NK-92 (cell line): ENCODE data around the gene RFX8.
"Not testable (repeated sequence)": the region's sequence is repeated elsewhere in the genome, so short reads cannot be mapped to it uniquely, and the experiment has no call there.

Source experiments
- DNase-seq: peaks from one replicate; lab custom pipeline; 2025; ENCODE audit not compliant: unreplicated experiment; lab: John Stamatoyannopoulos, UW

The RFX8 gene

DNA sequence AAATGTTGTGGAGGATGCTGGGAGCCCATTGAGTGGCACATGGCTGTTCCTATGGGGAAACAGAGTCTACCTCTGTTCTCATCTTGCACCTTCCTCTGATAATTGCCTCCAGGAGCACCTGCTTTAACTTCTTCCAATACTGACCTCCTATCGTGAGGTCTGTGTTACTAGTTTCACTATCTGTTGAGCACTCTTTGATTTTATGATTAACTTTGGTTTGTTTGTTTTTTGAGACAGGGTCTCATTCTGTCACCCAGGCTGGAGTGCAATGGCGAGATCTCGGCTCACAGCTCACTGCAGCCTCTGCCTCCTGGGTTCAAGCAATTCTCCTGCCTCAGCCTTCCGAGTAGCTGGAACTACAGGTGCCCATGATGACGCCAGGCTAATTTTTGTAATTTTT, 12.1 kb upstream of the RFX8 start:
- no peak for DNase-seq

DNA sequence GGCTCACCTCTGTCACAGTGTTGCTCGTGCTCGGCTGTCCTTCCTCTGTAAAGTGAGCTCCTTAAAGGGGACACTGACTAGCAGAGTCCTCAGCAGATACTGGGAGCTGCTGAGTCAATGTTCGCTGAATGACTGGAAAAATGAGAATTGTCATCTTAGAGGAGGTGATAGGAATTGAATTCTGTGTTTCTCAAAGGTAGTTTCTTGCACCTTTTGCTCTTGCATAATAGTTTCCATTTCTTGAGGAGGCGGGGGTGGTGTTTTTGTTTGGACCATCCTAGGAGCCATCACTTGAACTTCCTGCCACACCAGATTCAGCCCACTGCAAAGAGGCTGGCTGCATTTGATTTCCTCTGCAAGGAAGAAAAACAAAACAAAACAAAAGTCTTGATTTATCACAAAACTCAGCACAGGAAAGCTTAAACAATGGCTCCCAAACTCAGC, 11.4 kb upstream of the RFX8 start:
- DNase-seq = no peak

DNA sequence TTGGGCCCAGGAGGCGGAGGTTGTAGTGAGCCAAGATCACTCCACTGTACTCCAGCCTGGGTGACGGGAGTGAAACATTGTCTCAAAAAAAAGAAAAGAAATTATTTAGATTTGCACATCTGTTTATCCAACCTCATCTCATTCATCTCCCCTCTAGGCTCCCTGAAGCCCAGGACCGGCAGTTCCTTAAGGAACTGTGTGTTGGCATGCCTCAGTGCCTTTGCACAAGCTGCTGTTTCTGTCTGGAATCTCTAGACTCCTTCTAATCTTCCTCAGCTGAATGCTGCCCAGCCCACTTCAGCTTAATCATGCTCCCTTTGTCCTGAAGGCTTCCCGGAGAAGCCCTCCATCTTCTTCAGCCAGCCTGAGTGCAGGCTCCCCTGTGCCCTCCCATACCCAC, 10.9 kb upstream of the RFX8 start:
- DNase-seq = no peak

DNA sequence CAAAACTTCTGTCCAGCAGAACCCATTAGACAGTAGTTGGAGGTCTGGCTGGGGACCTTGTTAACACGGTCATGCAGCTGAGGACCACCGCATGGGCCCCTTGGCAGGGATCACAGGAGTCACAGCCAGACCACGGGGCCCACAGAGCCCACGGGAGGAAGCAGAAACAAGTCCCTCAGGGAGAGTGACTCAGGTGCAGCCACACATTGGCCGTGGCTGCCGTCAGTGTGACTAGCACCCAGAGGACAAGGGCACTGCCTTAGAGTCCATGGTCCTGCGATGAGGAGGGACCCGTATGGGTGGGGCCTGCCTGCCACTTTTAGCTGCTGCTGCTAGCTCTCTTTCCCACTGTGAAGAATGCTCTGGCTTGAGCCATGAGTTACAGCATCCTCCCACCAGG, 5.9 kb upstream of the RFX8 start:
- no peak for DNase-seq

DNA sequence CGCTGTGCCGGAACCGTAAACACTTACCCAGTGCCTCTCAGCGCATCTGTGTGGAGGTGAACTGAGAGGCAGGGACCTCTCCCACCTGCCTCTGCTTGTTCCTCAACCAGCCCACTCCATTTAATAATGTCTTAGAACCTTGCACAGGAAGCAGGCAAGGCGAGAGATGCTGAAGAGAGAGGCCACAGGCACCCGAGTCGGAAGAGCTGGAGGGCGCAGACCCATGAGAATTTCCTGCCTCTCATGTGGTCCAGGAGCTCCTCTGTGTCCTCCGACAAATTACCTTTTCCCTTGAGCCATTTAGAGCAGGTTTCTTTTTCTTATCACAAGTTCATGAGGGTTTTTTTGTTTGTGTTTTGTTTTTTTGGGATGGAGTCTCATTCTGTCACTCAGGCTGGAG, 4.9 kb upstream of the RFX8 start:
- DNase-seq = no peak

DNA sequence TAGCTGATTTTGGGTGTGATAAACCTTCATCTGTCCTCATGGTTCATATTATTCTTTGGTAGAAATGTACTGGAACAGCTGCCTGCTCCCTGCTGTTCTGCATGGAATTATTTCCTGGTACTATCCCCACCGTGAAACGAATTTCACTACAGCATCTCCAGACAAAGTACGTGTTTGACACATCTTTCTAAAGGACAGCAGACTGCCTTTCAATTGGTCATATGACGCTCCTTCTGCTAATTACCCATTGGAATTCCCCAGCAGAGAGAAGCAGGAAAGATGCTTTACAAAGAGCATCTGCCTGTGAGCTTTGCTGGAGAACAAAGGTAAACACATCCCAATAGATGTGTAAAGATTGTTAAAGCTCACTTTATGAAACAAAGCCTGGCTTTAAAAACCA, 4.4 kb upstream of the RFX8 start:
- DNase-seq = no peak

DNA sequence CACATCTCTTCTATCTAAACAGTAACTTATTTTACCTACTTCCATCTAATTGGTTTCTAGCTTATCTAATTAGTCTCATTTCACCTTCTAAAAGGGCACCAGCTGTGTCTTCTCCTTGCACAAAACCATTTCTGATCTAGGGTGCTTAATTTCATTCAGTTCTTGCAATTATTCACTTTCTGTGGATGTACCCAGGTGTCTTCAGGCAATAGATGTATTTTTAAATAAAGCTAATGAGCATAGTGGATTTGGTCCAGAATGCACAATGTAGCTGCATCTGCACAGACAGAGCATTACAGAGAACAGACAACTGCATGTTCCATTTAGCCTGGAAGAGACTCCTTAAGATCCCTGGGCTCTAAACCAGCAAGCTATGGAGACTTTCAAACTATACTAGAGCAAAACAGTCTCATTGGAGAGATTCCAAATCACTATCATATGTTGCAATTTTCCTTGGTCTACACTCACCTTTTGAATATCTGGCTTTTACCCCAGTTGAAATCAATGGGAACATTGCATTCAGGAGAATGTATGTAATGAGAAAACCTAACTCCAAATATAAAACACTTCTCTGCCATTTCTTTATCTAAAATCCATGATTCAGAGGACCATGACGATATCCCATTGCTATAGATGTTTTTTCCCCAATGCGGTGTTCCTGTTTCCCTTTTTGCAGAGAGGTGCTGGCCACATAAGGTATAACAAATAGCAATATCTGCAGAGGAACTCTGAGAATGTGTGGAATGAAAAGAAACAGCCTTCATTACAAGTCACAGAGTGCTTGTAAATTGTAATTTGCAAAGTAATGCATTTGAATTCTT, 3.5 kb upstream of the RFX8 start:
- DNase-seq = no peak

DNA sequence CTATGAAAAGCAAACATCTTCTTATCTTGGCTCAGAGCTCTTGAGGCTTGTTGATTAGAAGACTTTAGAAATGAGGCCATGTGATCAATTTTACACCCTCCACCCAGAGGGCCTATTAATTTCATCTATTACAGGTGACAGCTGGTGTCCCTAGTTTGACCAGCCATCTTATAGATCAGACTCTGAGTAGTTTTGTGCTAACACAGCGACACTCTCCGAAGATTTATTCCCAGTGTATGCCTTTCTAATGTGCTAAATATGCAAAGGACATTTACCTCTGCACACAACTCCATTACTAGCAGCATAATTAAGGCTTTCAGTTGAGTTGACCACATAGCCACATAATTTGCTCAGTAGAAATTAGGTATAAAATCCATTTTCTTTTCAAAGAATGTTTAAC, 2.6 kb upstream of the RFX8 start:
- DNase-seq = no peak

DNA sequence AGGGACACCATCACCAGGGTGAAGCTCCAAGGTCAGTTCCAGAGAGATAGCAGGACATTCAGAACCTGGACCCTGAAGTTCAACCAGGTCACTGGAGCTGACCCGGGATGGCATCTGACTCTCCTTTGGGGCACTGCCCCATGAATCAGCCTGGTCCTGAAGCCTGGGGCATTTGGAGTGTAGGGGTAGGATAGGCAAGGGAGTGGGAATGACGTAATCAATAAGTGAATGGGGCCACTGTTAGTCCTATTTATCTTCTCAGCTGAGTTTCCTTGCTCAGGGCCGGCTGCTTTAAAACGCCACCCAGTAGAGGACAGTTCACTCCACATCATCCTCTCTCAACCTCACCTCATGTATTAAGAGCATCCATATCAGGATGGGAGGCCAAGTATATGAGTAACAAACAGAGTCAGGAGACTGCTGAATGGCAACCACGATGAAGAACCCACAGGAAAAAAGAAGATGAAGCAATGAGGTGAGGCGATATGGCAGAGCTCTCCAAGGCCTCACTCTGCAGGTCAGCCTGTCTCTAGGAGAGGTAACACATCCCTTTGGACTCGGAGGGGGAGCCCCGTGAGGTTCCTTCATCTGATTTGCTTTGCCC, 1.8 kb upstream of the RFX8 start:
- DNase-seq = no peak

- no peak for DNase-seq
These were observed 806 bp downstream of the RFX8 start for GRCh38 chr2:101473911-101474701.

DNA sequence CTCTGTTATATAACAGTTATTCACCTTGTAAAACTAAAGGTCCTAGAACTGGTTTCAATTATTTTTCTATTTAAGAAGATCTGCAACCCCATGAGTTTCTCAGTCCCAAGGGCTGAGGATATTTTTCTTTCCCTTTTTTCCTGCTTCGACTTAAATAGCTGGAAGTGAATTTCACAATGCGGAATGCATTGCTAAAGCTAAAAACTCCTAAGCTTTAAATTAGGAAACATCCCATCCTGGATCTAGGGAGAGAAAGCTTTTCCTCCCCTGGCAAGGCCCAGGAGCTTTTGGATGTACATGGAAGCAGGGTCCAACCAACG, 1.4 kb downstream of the RFX8 start:
- DNase-seq = no peak

DNA sequence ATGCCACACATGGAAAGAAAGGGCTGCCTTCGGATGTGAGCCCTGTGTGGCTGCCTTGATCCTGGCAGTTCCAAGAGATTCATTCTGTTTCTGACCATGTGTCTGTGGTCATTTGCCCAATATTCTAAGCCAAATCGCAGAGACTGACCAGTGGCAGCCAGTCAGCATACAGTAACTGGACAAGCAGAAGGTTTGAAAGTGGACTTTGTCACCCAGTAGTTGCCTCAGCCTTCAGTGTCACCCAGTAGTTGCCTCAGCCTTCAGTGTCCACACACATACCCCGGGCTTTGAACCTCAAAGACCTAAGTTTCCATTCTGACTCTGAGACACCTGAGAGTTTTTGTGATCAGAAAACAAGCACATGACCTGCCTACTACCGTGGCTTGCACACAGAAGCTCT, 5.0 kb downstream of the RFX8 start:
- DNase-seq = no peak

- no peak for DNase-seq
These were observed 7.6 kb downstream of the RFX8 start for GRCh38 chr2:101467306-101467705.

DNA sequence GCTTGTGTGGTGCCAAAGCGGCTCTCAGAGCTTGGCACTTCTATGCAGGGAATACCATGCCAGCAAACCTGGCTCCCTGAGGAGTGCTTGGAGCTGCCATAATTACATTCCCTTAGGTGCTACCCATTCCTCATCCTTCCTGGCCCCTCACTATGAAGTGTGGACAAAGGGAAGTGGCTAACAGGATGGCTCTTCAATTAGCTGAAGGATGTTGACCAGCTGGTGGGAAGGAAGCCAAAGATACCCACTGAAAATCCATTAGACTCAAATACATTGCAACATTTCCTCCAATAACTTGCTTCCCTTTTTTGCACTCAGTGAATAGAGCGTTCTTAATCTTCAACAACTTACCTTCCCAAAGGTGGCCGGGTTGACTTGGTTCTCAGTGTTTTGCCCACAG, 8.5 kb downstream of the RFX8 start:
- no peak for DNase-seq

DNA sequence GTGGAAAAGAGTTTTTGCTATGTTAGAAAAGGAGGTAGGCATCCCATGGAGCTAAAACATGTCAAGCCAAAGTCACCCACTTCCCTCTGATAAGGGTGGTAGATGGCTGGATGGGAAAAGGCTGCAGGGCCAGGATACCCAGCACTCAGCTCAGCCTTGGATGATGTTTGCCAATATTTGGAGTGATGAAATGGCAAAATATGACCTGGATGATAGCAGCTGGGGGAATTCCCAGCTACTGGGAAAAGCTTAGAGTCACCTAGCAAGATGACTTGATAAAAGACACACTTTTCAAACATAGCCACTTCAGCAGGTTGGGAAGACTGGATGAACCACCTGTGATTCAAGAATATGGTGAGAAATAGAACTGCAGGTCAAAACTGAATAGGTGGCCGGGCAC, 10.1 kb downstream of the RFX8 start:
- no peak for DNase-seq

DNA sequence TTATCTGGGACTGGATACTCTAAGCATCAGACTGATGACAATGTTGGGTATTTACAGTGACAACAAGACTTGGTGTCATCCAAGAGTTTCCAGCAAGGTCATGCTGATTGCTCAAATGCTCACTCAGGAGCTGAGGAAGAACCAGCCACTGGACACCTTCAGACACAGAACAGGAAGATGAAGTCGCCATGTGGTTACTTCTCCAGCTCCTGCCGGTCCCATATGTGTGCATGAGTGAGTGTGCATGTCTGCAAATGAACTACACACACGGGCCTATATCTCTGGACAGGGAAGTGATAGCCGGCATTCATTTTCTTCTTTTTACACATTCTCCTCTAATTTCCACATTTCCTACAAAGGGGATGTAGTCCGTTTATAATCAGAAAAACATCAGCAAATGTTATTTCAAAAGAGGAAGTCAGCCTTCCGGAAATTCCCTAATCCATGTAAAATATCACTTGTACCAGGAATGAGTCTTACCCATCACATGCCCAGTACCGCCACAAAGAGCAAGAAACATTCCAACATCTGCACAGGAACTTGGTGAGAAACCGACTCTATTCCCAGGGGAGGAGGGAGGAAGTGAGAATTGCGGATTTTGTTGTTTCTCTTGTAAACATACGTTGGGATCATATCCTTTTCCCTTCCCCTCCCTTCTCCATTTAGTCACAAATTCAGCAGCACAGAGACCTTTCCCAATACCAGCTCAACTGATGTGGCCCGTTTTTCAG, 10.8 kb downstream of the RFX8 start:
- no peak for DNase-seq

DNA sequence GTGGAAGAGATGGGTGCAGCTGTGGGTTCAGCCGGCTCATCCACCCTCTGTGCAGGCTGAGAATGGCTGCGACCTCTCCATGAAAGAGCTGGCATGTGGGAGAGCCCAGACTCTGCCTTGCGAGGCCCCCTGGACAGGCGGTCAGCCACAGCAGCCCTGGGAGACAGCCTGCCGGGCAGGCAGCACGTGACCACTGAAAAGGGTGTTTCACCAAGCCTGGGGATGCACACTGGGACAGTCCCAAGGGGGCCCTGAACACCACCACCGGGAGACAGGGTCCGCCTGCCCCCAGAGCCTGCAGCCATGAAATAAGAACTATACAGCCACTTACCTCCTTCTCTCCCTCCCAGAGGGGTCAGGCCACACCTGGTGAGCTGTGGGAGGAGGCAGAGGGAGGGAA, 11.5 kb downstream of the RFX8 start:
- DNase-seq = no peak

DNA sequence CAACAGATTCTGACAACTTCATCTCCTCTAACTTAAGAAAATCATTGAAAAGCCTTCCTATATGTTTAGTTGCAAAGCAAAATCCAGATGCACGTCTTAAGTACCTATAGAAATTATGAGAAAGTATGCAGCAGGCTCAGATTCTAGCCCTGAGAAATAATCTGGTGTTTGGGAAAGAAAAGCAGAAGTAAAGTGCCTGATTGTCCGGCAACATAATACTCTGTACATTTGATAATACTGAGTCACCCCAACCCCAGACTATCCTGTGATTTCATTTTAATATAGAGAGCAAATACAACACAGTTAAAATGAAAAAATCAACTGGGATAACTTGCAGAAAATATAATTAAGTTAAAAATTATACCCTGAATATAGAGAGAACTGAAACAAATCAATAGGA, 13.5 kb downstream of the RFX8 start:
- no peak for DNase-seq

- DNase-seq = not testable (repeated sequence)
These were observed 20.5 kb downstream of the RFX8 start for GRCh38 chr2:101454408-101454807.

DNA sequence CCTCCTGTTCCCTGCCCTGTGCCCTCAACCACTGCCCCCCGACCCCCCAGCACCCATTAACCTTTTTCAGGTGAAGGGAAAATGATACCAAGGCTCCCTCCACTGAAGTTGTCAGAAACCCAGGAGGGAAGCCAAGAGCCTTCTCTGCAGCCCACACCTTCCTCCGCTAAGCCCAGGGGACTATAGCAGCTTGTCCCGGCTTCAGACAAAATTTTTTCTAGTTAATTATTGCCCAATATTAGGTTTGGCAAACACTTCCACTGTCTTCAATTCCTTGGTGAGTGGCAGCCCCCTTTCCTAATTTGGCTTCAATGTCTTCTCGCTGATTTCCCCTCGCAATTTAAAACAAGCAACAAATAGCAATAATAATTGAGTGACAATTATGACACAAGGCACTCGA, 23.9 kb downstream of the RFX8 start:
- DNase-seq = no peak

GRCh38 chr2:101446869-101447268, 28.0 kb downstream of the RFX8 start:
- DNase-seq = no peak

DNA sequence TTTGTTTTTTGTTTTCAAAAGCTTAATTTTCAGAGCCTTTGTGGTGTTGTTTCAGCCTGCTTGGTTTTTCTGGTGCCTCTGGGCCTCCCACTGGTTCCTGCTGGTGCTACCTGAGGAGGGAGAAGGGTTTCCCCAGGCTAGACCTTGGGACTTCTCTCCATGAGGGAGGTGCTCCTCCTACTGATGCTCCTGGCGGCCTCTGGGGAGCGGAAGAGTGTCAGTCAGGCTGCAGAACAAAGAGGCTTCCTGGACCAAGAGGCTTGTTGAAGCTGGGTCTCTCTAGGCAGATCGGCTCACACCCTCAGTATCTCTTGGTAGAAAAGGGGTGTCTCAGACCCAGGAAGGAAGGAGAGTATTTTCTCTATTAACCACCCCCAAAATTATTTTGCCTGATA, 32.2 kb downstream of the RFX8 start:
- DNase-seq = no peak
